Keratinocyte (primary cell): ENCODE data around the gene EXOC8. TPM values are rescaled to one million over a fixed set of nuclear protein-coding genes. Genes with fewer than 3 reads are reported as not detected.

Experiments
- DNase-seq: peaks from one replicate; pipeline ENCODE4 v3.0.0-alpha.2; 2011; ENCODE audit warnings: low read depth, missing footprints, low spot score
- FAIRE-seq: peaks from 2 replicates; lab custom pipeline; 2011; peaks lifted over from hg19 to GRCh38; lab: Jason Lieb, UNC
- H2AFZ ChIP-seq: 2 replicates; pipeline ENCODE4 v1.6.0; 2012; ENCODE audit warnings: low read length, control low read depth, inconsistent platforms; ENCODE audit not compliant: control insufficient read depth
- H3K27ac ChIP-seq: 2 replicates; pipeline ENCODE4 v1.5.1; 2011; ENCODE audit warnings: low read length; ENCODE audit not compliant: control insufficient read depth, insufficient read depth
- H3K27me3 ChIP-seq: 3 replicates; pipeline ENCODE4 v1.6.0; 2011; ENCODE audit warnings: low read length; ENCODE audit not compliant: control insufficient read depth, insufficient read depth; ENCODE audit errors: extremely low read depth
- H3K36me3 ChIP-seq, 2 experiments: 2 replicates in 1 of 2; 3 replicates in 1 of 2; pipeline ENCODE4 v1.5.1; 2011; ENCODE audit warnings: low read length in 2 of 2, mild to moderate bottlenecking in 1 of 2; ENCODE audit not compliant: control insufficient read depth in 2 of 2, insufficient read depth in 2 of 2; ENCODE audit errors: extremely low read depth in 1 of 2
- H3K4me1 ChIP-seq: 3 replicates; pipeline ENCODE4 v1.5.1; 2011; ENCODE audit warnings: low read length; ENCODE audit not compliant: control insufficient read depth, insufficient read depth; ENCODE audit errors: extremely low read depth
- H3K4me2 ChIP-seq: 3 replicates; pipeline ENCODE4 v1.6.0; 2011; ENCODE audit warnings: low read depth, low read length; ENCODE audit not compliant: control insufficient read depth, insufficient read depth; ENCODE audit errors: extremely low read depth
- H3K4me3 ChIP-seq, 3 experiments: fragments of 200-600 bp in 1 of 3; sonication (generic) in 1 of 3; 2 replicates in 2 of 3; 3 replicates in 1 of 3; pipeline ENCODE4 v1.5.1; 2011 to 2016; ENCODE audit warnings: low read length in 3 of 3, mild to moderate bottlenecking in 3 of 3, control low read depth in 2 of 3, inconsistent platforms in 1 of 3, low read depth in 1 of 3, mixed read lengths in 1 of 3, mixed run types in 1 of 3, moderate library complexity in 1 of 3; ENCODE audit not compliant: control insufficient read depth in 2 of 3, insufficient read depth in 2 of 3; ENCODE audit errors: extremely low read depth in 1 of 3
- H3K79me2 ChIP-seq: 2 replicates; pipeline ENCODE4 v1.6.0; 2012; ENCODE audit warnings: low read length; ENCODE audit not compliant: control insufficient read depth, insufficient read depth
- H3K9ac ChIP-seq: 3 replicates; pipeline ENCODE4 v1.6.0; 2011; ENCODE audit warnings: low read length; ENCODE audit not compliant: control insufficient read depth, insufficient read depth; ENCODE audit errors: extremely low read depth
- H3K9me1 ChIP-seq: 3 replicates; pipeline ENCODE4 v1.6.0; 2011; ENCODE audit warnings: low read length; ENCODE audit not compliant: control insufficient read depth, insufficient read depth; ENCODE audit errors: extremely low read depth
- H3K9me3 ChIP-seq: 2 replicates; pipeline ENCODE4 v1.5.1; 2012; ENCODE audit warnings: low read depth, low read length; ENCODE audit not compliant: control insufficient read depth
- H4K20me1 ChIP-seq: 3 replicates; pipeline ENCODE4 v1.6.0; 2011; ENCODE audit warnings: low read length; ENCODE audit not compliant: control insufficient read depth, insufficient read depth; ENCODE audit errors: extremely low read depth
- EZH2 ChIP-seq: IDR thresholded peaks from one replicate; pipeline ENCODE4 v1.6.1; 2012; ENCODE audit warnings: inconsistent platforms, mild to moderate bottlenecking, low read length, moderate library complexity
- dilution Hi-C: fragments of 300-500 bp; cut with MboI; formaldehyde crosslinking; loops from one replicate; pipeline ENCODE4 v1.7.0; 2020; ENCODE audit warnings: low sequenced_read_pairs; ENCODE audit not compliant: extremely low pct_ligation_motif_present
- polyA plus RNA-seq, 5 experiments: library from polyadenylated mRNA; depleted of rRNA in 3 of 5; stranded (reverse) in 3 of 5; stranded (forward) in 1 of 5; unstranded in 1 of 5; fragments of >200 nt; gene quantifications; 1 replicate in 1 of 5; 2 replicates in 3 of 5; 3 replicates in 1 of 5; pipeline versions ENCODE4 v1.2.1 to v1.2.3, GENCODE V29; 2011 to 2012; ENCODE audit warnings: missing spikeins in 2 of 5, low read depth in 1 of 5, low replicate concordance in 1 of 5
- TF ChIP-seq, protein P1 (sequence below), 3 experiments: IDR thresholded peaks in 1 of 3; conservative IDR thresholded peaks in 1 of 3; optimal IDR thresholded peaks in 1 of 3; 2 replicates in 2 of 3; 3 replicates in 1 of 3; pipeline versions ENCODE3 to v1.5.1; 2011; ENCODE audit warnings: low read length in 3 of 3, mild to moderate bottlenecking in 3 of 3, moderate library complexity in 2 of 3, control low read depth in 1 of 3, inconsistent platforms in 1 of 3; ENCODE audit not compliant: insufficient read depth in 2 of 3; ENCODE audit errors: extremely low read depth in 1 of 3

The EXOC8 gene
- polyA plus RNA-seq, 1 donor (not counting 4 experiments of a cell fraction or from before 2014, with no cell fraction given): 6.9 TPM

DNA sequence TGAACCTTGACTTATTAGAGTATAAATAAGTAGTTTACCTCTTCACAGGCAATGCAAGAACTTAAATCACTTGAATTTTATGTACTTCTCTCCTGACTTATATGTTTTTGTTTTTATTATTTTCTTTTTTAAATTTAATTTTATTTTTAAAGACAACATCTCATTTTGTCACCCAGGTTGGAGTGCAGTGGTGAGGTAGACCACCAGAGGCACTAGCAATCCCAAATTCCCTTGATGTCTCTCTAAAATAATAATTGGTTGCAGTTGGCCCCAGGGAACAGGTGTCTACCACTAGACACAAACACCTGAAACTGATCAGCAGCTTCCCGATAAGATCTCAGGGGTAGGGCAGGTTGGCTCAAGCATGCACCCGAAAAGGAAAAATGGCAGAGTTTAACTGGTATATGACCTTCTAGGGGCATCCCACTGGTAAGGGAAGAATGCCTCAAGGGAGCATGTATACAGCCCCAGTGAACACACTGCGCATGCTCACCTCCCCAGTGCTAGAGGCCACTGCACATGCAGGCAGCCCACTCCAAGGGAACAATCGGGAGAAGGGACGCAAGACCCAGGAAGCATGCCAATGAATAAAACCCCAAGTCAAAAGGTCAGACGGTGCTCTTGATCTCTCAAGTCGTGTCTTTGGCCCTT, 14.6 kb downstream of the EXOC8 start:
- H3K27ac ChIP-seq: no peak overlapping the region
- H4K20me1 ChIP-seq: no peaks in the 10 kb centered on the region
- no peak overlapping the region for H3K9ac ChIP-seq
- no peak overlapping the region for H3K4me3 ChIP-seq
- H3K79me2 ChIP-seq: no peaks in the 10 kb centered on the region
- no peaks in the 10 kb centered on the region for H3K36me3 ChIP-seq
- DNase-seq: no peak
- H3K9me3 ChIP-seq: no peaks in the 10 kb centered on the region
- H3K4me1 ChIP-seq: no peaks in the 10 kb centered on the region
- FAIRE-seq: no peak
- no peak overlapping the region for H2AFZ ChIP-seq
- TF ChIP-seq, protein P1, sequence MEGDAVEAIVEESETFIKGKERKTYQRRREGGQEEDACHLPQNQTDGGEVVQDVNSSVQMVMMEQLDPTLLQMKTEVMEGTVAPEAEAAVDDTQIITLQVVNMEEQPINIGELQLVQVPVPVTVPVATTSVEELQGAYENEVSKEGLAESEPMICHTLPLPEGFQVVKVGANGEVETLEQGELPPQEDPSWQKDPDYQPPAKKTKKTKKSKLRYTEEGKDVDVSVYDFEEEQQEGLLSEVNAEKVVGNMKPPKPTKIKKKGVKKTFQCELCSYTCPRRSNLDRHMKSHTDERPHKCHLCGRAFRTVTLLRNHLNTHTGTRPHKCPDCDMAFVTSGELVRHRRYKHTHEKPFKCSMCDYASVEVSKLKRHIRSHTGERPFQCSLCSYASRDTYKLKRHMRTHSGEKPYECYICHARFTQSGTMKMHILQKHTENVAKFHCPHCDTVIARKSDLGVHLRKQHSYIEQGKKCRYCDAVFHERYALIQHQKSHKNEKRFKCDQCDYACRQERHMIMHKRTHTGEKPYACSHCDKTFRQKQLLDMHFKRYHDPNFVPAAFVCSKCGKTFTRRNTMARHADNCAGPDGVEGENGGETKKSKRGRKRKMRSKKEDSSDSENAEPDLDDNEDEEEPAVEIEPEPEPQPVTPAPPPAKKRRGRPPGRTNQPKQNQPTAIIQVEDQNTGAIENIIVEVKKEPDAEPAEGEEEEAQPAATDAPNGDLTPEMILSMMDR (optimal IDR thresholded peaks at IDR 0.05 in 1 of 3, IDR thresholded peaks at IDR 0.05 in 1 of 3, conservative IDR thresholded peaks at IDR 0.05 in 1 of 3; ENCODE audit: extremely low read depth in 1 of 3, insufficient read depth in 2 of 3, low read length in 3 of 3): no peak
- no peak for TF ChIP-seq EZH2
- H3K9me1 ChIP-seq: no peaks in the 10 kb centered on the region
- H3K27me3 ChIP-seq: no peaks in the 10 kb centered on the region
- dilution Hi-C loops: no loop called here
- H3K4me2 ChIP-seq: no peak overlapping the region

DNA sequence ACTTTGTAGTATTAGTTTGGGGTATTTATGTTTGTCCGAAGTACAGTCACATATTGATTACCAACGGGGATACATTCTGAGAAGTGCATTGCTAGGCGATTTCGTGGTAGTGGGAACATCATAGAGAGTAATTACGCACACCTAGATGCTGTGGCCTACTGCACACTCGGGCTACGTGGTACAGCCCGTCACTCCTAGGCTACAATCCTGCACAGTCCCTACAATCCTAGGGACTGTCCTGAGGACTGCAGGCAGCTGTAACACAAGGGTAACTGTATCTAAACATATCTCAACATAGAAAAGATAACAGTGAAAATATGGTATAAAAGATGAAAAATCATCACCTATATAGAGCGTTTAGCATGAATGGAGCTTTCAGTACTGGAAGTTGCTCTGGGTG, 18.6 kb downstream of the EXOC8 start:
- Histone ChIP-seq H3K4me3 (no peak overlapping the region), H3K4me1 (no peaks in the 10 kb centered on the region), H3K9me3 (no peaks in the 10 kb centered on the region), H3K27ac (no peak overlapping the region), H3K9ac (no peak overlapping the region), H3K79me2 (no peaks in the 10 kb centered on the region), H3K9me1 (no peaks in the 10 kb centered on the region), H4K20me1 (no peaks in the 10 kb centered on the region), H3K4me2 (no peak overlapping the region), H3K36me3 (no peaks in the 10 kb centered on the region), H3K27me3 (no peaks in the 10 kb centered on the region), H2AFZ (no peak overlapping the region)
- dilution Hi-C loops: no loop called here
- DNase-seq (no peak), FAIRE-seq (no peak)
- TF ChIP-seq, protein P1 (optimal IDR thresholded peaks at IDR 0.05 in 1 of 3, IDR thresholded peaks at IDR 0.05 in 1 of 3, conservative IDR thresholded peaks at IDR 0.05 in 1 of 3; ENCODE audit: extremely low read depth in 1 of 3, insufficient read depth in 2 of 3, low read length in 3 of 3): no peak
- TF ChIP-seq EZH2: no peak
